Kidney capillary endothelial cell (primary cell): Measurements from ENCODE around the gene ARHGAP10.
"Not testable (repeated sequence)": the region's sequence is repeated elsewhere in the genome, so short reads cannot be mapped to it uniquely, and the experiment has no call there.

Source experiments
- DNase-seq: peaks from one replicate; pipeline ENCODE4 v3.0.0-alpha.2; 2018; ENCODE audit warnings: low spot score

Gene ARHGAP10

GRCh38 chr4:147912106-147912505 is 180.2 kb downstream of the ARHGAP10 start:
- DNase-seq: not testable (repeated sequence)

- DNase-seq: no peak
These were observed 181.2 kb downstream of the ARHGAP10 start for GRCh38 chr4:147913137-147913536.

- no peak for DNase-seq
These were observed 184.5 kb downstream of the ARHGAP10 start for GRCh38 chr4:147916351-147916750.

GRCh38 chr4:147923381-147923780 is 191.5 kb downstream of the ARHGAP10 start:
- DNase-seq: no peak

GRCh38 chr4:147923854-147924253 is 192.0 kb downstream of the ARHGAP10 start:
- no peak for DNase-seq

GRCh38 chr4:147924604-147925412 is 192.9 kb downstream of the ARHGAP10 start:
- DNase-seq: peak; percentile 5

GRCh38 chr4:147927377-147928137 is 195.7 kb downstream of the ARHGAP10 start:
- DNase-seq: no peak

- DNase-seq: no peak
These were observed 196.5 kb downstream of the ARHGAP10 start for GRCh38 chr4:147928400-147928799.

- DNase-seq: no peak
These were observed 197.9 kb downstream of the ARHGAP10 start for GRCh38 chr4:147929746-147930145.

- DNase-seq: no peak
These were observed 201.4 kb downstream of the ARHGAP10 start for GRCh38 chr4:147933316-147933715.

- no peak for DNase-seq
These were observed 201.9 kb downstream of the ARHGAP10 start for GRCh38 chr4:147933779-147934178.

GRCh38 chr4:147938496-147938895 is 206.6 kb downstream of the ARHGAP10 start:
- no peak for DNase-seq

- no peak for DNase-seq
These were observed 208.3 kb downstream of the ARHGAP10 start for GRCh38 chr4:147940171-147940570.

GRCh38 chr4:147941373-147941772 is 209.5 kb downstream of the ARHGAP10 start:
- no peak for DNase-seq

- DNase-seq: no peak
These were observed 210.8 kb downstream of the ARHGAP10 start for GRCh38 chr4:147942729-147943128.

GRCh38 chr4:147943159-147943638 is 211.3 kb downstream of the ARHGAP10 start:
- no peak for DNase-seq

GRCh38 chr4:147944249-147944648 is 212.4 kb downstream of the ARHGAP10 start:
- DNase-seq: no peak

GRCh38 chr4:147944670-147945260 is 212.9 kb downstream of the ARHGAP10 start:
- DNase-seq: no peak

- DNase-seq: no peak
These were observed 216.4 kb downstream of the ARHGAP10 start for GRCh38 chr4:147948336-147948735.

- DNase-seq: no peak
These were observed 218.4 kb downstream of the ARHGAP10 start for GRCh38 chr4:147950261-147950660.

- DNase-seq: no peak
These were observed 219.0 kb downstream of the ARHGAP10 start for GRCh38 chr4:147950841-147951240.

GRCh38 chr4:147954850-147955249 is 223.0 kb downstream of the ARHGAP10 start:
- no peak for DNase-seq
